GM10847 (cell line): ENCODE results near the gene E2F4.

Experiments
- POLR2A ChIP-seq: IDR thresholded peaks from 2 replicates; pipeline ENCODE4 v1.6.1; 2011; ENCODE audit not compliant: insufficient read length; ENCODE audit errors: extremely low read depth

E2F4 gene

GRCh38 chr16:67154578-67155294 lies 37.2 kb upstream of the E2F4 start:
- TF ChIP-seq POLR2A: no peak

GRCh38 chr16:67155295-67156142 lies 36.4 kb upstream of the E2F4 start:
- no peak for TF ChIP-seq POLR2A

- no peak for TF ChIP-seq POLR2A
Measured at GRCh38 chr16:67156143-67156844, 35.7 kb upstream of the E2F4 start.

GRCh38 chr16:67157106-67157748 lies 34.7 kb upstream of the E2F4 start:
- no peak for TF ChIP-seq POLR2A

- no peak for TF ChIP-seq POLR2A
Measured at GRCh38 chr16:67157892-67158635, 33.9 kb upstream of the E2F4 start.

GRCh38 chr16:67158637-67159600 lies 33.0 kb upstream of the E2F4 start:
- no peak for TF ChIP-seq POLR2A

GRCh38 chr16:67161595-67162058 lies 30.3 kb upstream of the E2F4 start:
- TF ChIP-seq POLR2A: no peak

- no peak for TF ChIP-seq POLR2A
Measured at GRCh38 chr16:67162506-67163163, 29.3 kb upstream of the E2F4 start.

- no peak for TF ChIP-seq POLR2A
Measured at GRCh38 chr16:67163164-67163998, 28.6 kb upstream of the E2F4 start.

GRCh38 chr16:67163999-67164558 lies 27.9 kb upstream of the E2F4 start:
- TF ChIP-seq POLR2A: no peak

GRCh38 chr16:67164599-67165061 lies 27.3 kb upstream of the E2F4 start, which contains the start of gene HSF4:
TSS of gene HSF4 (plus strand) at chr16:67164745. CDS start at chr16:67164812, 67 bp downstream.
- no peak for TF ChIP-seq POLR2A
